GM23338 (cell line): ENCODE results near the gene BCAS3. TPM values are rescaled to one million over a fixed set of nuclear protein-coding genes. Genes with fewer than 3 reads are reported as not detected.
"Not testable (repeated sequence)": the region's sequence is repeated elsewhere in the genome, so short reads cannot be mapped to it uniquely, and the experiment has no call there.

Experiments
- ATAC-seq: fragments of 200-7000 bp; cut with Tn5 transposase; 3 replicates; pipeline ENCODE4 v1.9.1; 2020
- DNase-seq: peaks from one replicate; pipeline ENCODE4 v3.0.0-alpha.2; 2015; ENCODE audit warnings: low spot score
- H2AFZ ChIP-seq: fragments of 200-600 bp; sonication (generic); 2 replicates; pipeline ENCODE4 v1.8.0; 2016; ENCODE audit warnings: antibody characterized with exemption, mild to moderate bottlenecking, moderate library complexity
- H3F3A ChIP-seq: fragments of 200-600 bp; sonication (generic); replicated peaks from 2 replicates; pipeline ENCODE4 v1.8.0; 2017; ENCODE audit warnings: antibody characterized with exemption, mixed run types, low read depth
- H3K27ac ChIP-seq: fragments of 200-600 bp; sonication (generic); 2 replicates; pipeline ENCODE4 v1.6.1; 2016; ENCODE audit warnings: low read depth
- H3K27me3 ChIP-seq: fragments of 200-600 bp; sonication (generic); 2 replicates; pipeline ENCODE4 v1.8.0; 2016; ENCODE audit warnings: mild to moderate bottlenecking, mixed run types, moderate library complexity; ENCODE audit not compliant: insufficient read depth
- H3K36me3 ChIP-seq: fragments of 200-600 bp; sonication (generic); 2 replicates; pipeline ENCODE4 v1.8.0; 2016; ENCODE audit warnings: mild to moderate bottlenecking; ENCODE audit not compliant: insufficient read depth
- H3K4me1 ChIP-seq: fragments of 200-600 bp; sonication (generic); 2 replicates; pipeline ENCODE4 v1.8.0; 2016; ENCODE audit warnings: mild to moderate bottlenecking, moderate library complexity; ENCODE audit not compliant: insufficient read depth
- H3K4me2 ChIP-seq: fragments of 200-600 bp; sonication (generic); 2 replicates; pipeline ENCODE4 v1.7.1; 2017; ENCODE audit warnings: mixed run types
- H3K4me3 ChIP-seq: fragments of 200-600 bp; sonication (generic); 2 replicates; pipeline ENCODE4 v1.6.1; 2016; ENCODE audit warnings: mixed run types
- H3K79me2 ChIP-seq: fragments of 200-600 bp; sonication (generic); replicated peaks from 2 replicates; pipeline ENCODE4 v1.8.0; 2017; ENCODE audit warnings: mild to moderate bottlenecking; ENCODE audit not compliant: insufficient read depth
- H3K9me2 ChIP-seq: fragments of 200-600 bp; sonication (generic); 2 replicates; pipeline ENCODE4 v1.8.0; 2017; ENCODE audit not compliant: insufficient read depth
- H4K20me1 ChIP-seq: fragments of 200-600 bp; sonication (generic); replicated peaks from 2 replicates; pipeline ENCODE4 v1.8.0; 2017; ENCODE audit warnings: mild to moderate bottlenecking; ENCODE audit not compliant: insufficient read depth
- H3K27ac Mint-ChIP-seq: 2 replicates; pipeline ENCODE4 v1.8.0; 2020; ENCODE audit warnings: inconsistent platforms, mild to moderate bottlenecking, moderate library complexity, mixed read lengths
- H3K27me3 Mint-ChIP-seq: 3 replicates; pipeline ENCODE4 v1.8.0; 2022; ENCODE audit warnings: low read depth, mild to moderate bottlenecking, moderate library complexity, mixed read lengths, inconsistent platforms; ENCODE audit not compliant: insufficient read depth, poor library complexity
- H3K36me3 Mint-ChIP-seq: 3 replicates; pipeline ENCODE4 v1.8.0; 2021; ENCODE audit warnings: low read depth, mild to moderate bottlenecking, inconsistent platforms, moderate library complexity, mixed read lengths
- H3K4me1 Mint-ChIP-seq: 3 replicates; pipeline ENCODE4 v1.8.0; 2020; ENCODE audit warnings: mild to moderate bottlenecking, inconsistent platforms, mixed read lengths
- H3K4me3 Mint-ChIP-seq: 3 replicates; pipeline ENCODE4 v1.8.0; 2021; ENCODE audit warnings: moderate library complexity, mild to moderate bottlenecking, inconsistent platforms, mixed read lengths
- H3K9me3 Mint-ChIP-seq: 3 replicates; pipeline ENCODE4 v1.8.0; 2020; ENCODE audit warnings: moderate library complexity, mild to moderate bottlenecking, inconsistent platforms, mixed read lengths
- CTCF ChIP-seq, 2 experiments: fragments of 200-600 bp in 1 of 2; sonication (generic) in 1 of 2; conservative IDR thresholded peaks; 2 replicates each; pipeline versions ENCODE4 v1.5.1 to v1.6.1; 2016 to 2017; ENCODE audit warnings: antibody characterized with exemption in 2 of 2, low read depth in 2 of 2, mild to moderate bottlenecking in 2 of 2, moderate library complexity in 1 of 2
- ETS1 ChIP-seq: IDR thresholded peaks from 2 replicates; pipeline ENCODE4 v1.6.1; 2016; ENCODE audit warnings: antibody characterized with exemption
- ZNF462 ChIP-seq: fragments of 250-450 bp; sonication (Bioruptor Pico); IDR thresholded peaks from 2 replicates; pipeline ENCODE4 v1.5.0; 2020; ENCODE audit warnings: mild to moderate bottlenecking, moderate library complexity
- polyA plus RNA-seq: library from polyadenylated mRNA; unstranded; fragments of >200 nt; fragmentation: Nextera tagmentation; extraction: Ambion mirVana; gene quantifications from 2 replicates; pipeline ENCODE4 v1.2.1, GENCODE V29; 2016
- total RNA-seq: library from RNA; depleted of rRNA; stranded (reverse); fragments of >200 nt; shearing (Covaris generic); gene quantifications from 2 replicates; pipeline ENCODE4 v1.2.3, GENCODE V29; 2014

Gene BCAS3
- total and polyA plus RNA-seq, 2 experiments from 2014 or later: 8.2 to 28.0 TPM

- peaks cover 2% of the 10 kb centered on the region for H3K27me3 Mint-ChIP-seq
- Histone ChIP-seq H3K27ac (no peak overlapping the region), H3K4me1 (peaks cover 7% of the 10 kb centered on the region), H2AFZ (no peak overlapping the region), H3K79me2 (no peaks in the 10 kb centered on the region), H4K20me1 (no peaks in the 10 kb centered on the region), H3K9me2 (no peaks in the 10 kb centered on the region), H3K36me3 (no peaks in the 10 kb centered on the region), H3K4me3 (no peak overlapping the region), H3F3A (no peaks in the 10 kb centered on the region), H3K4me2 (no peak overlapping the region), H3K27me3 (no peaks in the 10 kb centered on the region)
- ATAC-seq (peak; percentile 90), DNase-seq (peak; percentile 78)
- H3K36me3 Mint-ChIP-seq: peaks cover 4% of the 10 kb centered on the region; the same call in 2 of the 3 replicates
- peaks cover 7% of the 10 kb centered on the region; the same call in 2 of the 3 replicates for H3K9me3 Mint-ChIP-seq
- no peak overlapping the region for H3K4me3 Mint-ChIP-seq
- TF ChIP-seq CTCF (conservative IDR thresholded peaks at IDR 0.05; ENCODE audit: low read depth in 2 of 2): peak; percentile 82 to 88
- TF ChIP-seq ETS1: no peak
- TF ChIP-seq ZNF462 (CRISPR knock-in tag): no peak
- H3K4me1 Mint-ChIP-seq: peaks cover 4% of the 10 kb centered on the region; the same call in 1 of the 3 replicates
- H3K27ac Mint-ChIP-seq: no peak overlapping the region
These were observed 294.1 kb downstream of the BCAS3 start for GRCh38 chr17:60971515-60972369.

- H3K27ac Mint-ChIP-seq, H3K9me2 ChIP-seq, H3K4me3 ChIP-seq, ATAC-seq, H3F3A ChIP-seq, H3K4me2 ChIP-seq, H3K36me3 Mint-ChIP-seq, H4K20me1 ChIP-seq, H3K4me1 Mint-ChIP-seq, DNase-seq, H3K36me3 ChIP-seq, H3K79me2 ChIP-seq, H3K27me3 ChIP-seq, H3K27ac ChIP-seq, H2AFZ ChIP-seq, H3K4me1 ChIP-seq, H3K4me3 Mint-ChIP-seq, H3K27me3 Mint-ChIP-seq: not testable (repeated sequence)
- H3K9me3 Mint-ChIP-seq: peaks cover 15% of the 10 kb centered on the region; the same call in 2 of the 3 replicates
These were observed 299.2 kb downstream of the BCAS3 start for GRCh38 chr17:60976861-60977260.
